Lower leg skin (tissue), 3 donors: Measurements from ENCODE around the gene MBOAT2.

ENCODE experiments used
- CTCF ChIP-seq, 3 donors: fragments of 450-650 bp; IDR thresholded peaks; one replicate each; pipeline ENCODE4 v1.5.1; 2016; ENCODE audit warnings: antibody characterized with exemption in 3 of 3, mild to moderate bottlenecking in 3 of 3, moderate library complexity in 2 of 3
- POLR2A ChIP-seq, 2 donors: fragments of 450-650 bp; IDR thresholded peaks; one replicate each; pipeline ENCODE4 v1.6.1; 2016 to 2017; ENCODE audit warnings: antibody characterized with exemption in 2 of 2, mild to moderate bottlenecking in 1 of 2, moderate library complexity in 1 of 2

DNA sequence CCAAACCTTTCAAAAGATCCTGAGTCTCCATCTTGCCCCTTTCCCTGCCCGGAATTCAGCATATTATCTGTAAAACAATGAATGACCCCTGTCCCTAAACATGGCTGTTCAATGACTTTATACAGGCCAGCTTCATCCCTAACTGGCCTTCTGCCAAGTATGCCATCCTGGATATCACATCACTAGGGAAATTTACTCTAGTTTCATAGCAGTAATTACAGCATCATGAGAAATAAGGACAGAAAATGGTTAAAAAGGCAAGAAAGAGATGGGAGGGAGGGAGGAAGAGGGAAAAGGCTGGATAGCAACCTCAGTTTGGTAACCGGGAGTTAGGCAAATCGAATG is 4.4 kb downstream of the MBOAT2 start:
- TF ChIP-seq CTCF (IDR thresholded peaks at IDR 0.05) = no peak
- TF ChIP-seq POLR2A (IDR thresholded peaks at IDR 0.05) = no peak
